ENCODE data around the gene UBE2Q2.

GRCh38 chr15:75850708-75851107, 7.5 kb downstream of the UBE2Q2 start:
- TF ChIP-seq POLR2A (IDR thresholded peaks at IDR 0.05) (no peak), CTCF (IDR thresholded peaks at IDR 0.05) (no peak), EP300 (IDR thresholded peaks at IDR 0.05) (no peak), POLR2AphosphoS5 (IDR thresholded peaks at IDR 0.05) (no peak)
